HL-60 (cell line): ENCODE results near the gene CLDN3.

Experiments
- DNase-seq, 2 experiments: peaks; one replicate each; pipeline ENCODE4 v3.0.0-alpha.2; 2010 to 2020; ENCODE audit warnings: low read depth in 1 of 2, low spot score in 1 of 2
- H3K27ac ChIP-seq: fragments of 250-450 bp; sonication (Bioruptor Pico); replicated peaks from 2 replicates; pipeline ENCODE4 v1.5.1; 2020; ENCODE audit warnings: mild to moderate bottlenecking, moderate library complexity
- H3K27me3 ChIP-seq: fragments of 250-450 bp; sonication (Bioruptor Pico); 2 replicates; pipeline ENCODE4 v1.5.1; 2021; ENCODE audit warnings: mild to moderate bottlenecking, moderate library complexity; ENCODE audit not compliant: insufficient read depth, poor library complexity, severe bottlenecking
- H3K4me3 ChIP-seq: replicated peaks from 2 replicates; pipeline ENCODE4 v1.5.1; 2011; ENCODE audit warnings: mild to moderate bottlenecking, control low read depth, low read length; ENCODE audit not compliant: insufficient read depth
- GABPA ChIP-seq: IDR thresholded peaks from 2 replicates; pipeline ENCODE4 v1.6.1; 2012; ENCODE audit warnings: low read depth
- POLR2AphosphoS5 ChIP-seq: IDR thresholded peaks from 2 replicates; pipeline ENCODE4 v1.6.1; 2012; ENCODE audit warnings: low read depth
- SPI1 ChIP-seq: IDR thresholded peaks from 2 replicates; pipeline ENCODE4 v1.6.1; 2012; ENCODE audit warnings: low read depth, mild to moderate bottlenecking, borderline replicate concordance
- long read RNA-seq: library from polyadenylated mRNA; unstranded; transcript quantifications from one replicate; pipeline ENCODE4 v2.0.0, GENCODE V29; 2020
- TF ChIP-seq, protein P1 (sequence below): IDR thresholded peaks from 2 replicates; pipeline ENCODE4 v1.6.1; 2012; ENCODE audit warnings: low read depth; ENCODE audit not compliant: insufficient replicate concordance
- TF ChIP-seq, protein P2 (sequence below): IDR thresholded peaks from one replicate; pipeline ENCODE4 v1.5.1; 2011; ENCODE audit warnings: low read length, control low read depth, inconsistent platforms; ENCODE audit not compliant: insufficient read depth

Gene CLDN3, protein sequence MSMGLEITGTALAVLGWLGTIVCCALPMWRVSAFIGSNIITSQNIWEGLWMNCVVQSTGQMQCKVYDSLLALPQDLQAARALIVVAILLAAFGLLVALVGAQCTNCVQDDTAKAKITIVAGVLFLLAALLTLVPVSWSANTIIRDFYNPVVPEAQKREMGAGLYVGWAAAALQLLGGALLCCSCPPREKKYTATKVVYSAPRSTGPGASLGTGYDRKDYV
- long read RNA-seq, result 0 reads

DNA sequence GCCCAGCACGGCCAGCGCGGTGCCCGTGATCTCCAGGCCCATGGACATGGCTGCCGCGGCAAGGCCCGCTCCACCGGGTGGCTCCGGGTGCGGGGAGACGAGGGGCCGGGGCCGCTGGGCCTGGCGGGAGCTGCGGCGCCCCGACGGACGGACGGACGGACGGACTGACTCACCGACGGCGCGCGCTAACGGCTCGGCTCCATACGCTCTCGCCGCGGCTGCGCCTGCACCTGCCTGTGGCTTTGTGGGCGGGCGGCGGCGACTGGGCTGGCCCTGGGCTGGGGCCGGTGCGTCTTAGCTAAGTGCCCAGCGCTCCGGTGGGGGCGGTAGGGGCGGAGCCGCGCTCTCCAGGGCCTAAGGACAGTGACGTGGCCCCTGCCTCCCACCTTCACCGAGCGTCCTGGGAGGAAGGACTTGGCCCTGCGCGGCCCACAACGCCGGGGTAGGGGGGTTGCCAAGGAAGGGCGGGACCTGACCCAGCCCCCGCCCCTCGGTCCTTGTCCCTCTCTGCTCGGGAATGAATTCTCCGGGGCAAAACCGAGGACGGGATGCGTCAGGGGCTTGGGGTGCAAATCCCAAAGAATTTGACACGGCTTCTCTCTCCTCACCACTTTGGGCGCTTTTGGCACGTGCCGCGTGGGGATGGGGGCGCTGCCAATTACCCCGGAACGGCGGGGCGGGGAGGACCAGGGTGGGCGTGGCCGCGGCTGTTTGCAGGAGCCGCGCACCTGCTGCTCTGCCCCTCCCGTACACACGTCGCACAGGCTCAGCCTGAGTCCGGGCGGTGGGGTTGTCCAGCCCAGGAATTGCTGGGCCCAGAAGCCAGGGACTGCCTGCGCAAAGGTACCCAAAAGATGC, at the start of gene CLDN3:
Gene CLDN3 (minus strand): TSS at position 269 of the 858 bp plus-strand sequence. CDS start 221 bp downstream, at position 48.
- Histone ChIP-seq H3K4me3 (no peak within 1 kb of the TSS), H3K27me3 (peaks cover 32% of the 10 kb centered on the region), H3K27ac (no peak within 1 kb of the TSS)
- TF ChIP-seq SPI1, result no peak
- TF ChIP-seq, protein P1, sequence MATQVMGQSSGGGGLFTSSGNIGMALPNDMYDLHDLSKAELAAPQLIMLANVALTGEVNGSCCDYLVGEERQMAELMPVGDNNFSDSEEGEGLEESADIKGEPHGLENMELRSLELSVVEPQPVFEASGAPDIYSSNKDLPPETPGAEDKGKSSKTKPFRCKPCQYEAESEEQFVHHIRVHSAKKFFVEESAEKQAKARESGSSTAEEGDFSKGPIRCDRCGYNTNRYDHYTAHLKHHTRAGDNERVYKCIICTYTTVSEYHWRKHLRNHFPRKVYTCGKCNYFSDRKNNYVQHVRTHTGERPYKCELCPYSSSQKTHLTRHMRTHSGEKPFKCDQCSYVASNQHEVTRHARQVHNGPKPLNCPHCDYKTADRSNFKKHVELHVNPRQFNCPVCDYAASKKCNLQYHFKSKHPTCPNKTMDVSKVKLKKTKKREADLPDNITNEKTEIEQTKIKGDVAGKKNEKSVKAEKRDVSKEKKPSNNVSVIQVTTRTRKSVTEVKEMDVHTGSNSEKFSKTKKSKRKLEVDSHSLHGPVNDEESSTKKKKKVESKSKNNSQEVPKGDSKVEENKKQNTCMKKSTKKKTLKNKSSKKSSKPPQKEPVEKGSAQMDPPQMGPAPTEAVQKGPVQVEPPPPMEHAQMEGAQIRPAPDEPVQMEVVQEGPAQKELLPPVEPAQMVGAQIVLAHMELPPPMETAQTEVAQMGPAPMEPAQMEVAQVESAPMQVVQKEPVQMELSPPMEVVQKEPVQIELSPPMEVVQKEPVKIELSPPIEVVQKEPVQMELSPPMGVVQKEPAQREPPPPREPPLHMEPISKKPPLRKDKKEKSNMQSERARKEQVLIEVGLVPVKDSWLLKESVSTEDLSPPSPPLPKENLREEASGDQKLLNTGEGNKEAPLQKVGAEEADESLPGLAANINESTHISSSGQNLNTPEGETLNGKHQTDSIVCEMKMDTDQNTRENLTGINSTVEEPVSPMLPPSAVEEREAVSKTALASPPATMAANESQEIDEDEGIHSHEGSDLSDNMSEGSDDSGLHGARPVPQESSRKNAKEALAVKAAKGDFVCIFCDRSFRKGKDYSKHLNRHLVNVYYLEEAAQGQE, result no peak
- TF ChIP-seq GABPA, result no peak
- TF ChIP-seq POLR2AphosphoS5, result no peak
- TF ChIP-seq, protein P2, sequence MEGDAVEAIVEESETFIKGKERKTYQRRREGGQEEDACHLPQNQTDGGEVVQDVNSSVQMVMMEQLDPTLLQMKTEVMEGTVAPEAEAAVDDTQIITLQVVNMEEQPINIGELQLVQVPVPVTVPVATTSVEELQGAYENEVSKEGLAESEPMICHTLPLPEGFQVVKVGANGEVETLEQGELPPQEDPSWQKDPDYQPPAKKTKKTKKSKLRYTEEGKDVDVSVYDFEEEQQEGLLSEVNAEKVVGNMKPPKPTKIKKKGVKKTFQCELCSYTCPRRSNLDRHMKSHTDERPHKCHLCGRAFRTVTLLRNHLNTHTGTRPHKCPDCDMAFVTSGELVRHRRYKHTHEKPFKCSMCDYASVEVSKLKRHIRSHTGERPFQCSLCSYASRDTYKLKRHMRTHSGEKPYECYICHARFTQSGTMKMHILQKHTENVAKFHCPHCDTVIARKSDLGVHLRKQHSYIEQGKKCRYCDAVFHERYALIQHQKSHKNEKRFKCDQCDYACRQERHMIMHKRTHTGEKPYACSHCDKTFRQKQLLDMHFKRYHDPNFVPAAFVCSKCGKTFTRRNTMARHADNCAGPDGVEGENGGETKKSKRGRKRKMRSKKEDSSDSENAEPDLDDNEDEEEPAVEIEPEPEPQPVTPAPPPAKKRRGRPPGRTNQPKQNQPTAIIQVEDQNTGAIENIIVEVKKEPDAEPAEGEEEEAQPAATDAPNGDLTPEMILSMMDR, result no peak
- DNase-seq, result peak in 1 of 2 experiments; percentile 6

DNA sequence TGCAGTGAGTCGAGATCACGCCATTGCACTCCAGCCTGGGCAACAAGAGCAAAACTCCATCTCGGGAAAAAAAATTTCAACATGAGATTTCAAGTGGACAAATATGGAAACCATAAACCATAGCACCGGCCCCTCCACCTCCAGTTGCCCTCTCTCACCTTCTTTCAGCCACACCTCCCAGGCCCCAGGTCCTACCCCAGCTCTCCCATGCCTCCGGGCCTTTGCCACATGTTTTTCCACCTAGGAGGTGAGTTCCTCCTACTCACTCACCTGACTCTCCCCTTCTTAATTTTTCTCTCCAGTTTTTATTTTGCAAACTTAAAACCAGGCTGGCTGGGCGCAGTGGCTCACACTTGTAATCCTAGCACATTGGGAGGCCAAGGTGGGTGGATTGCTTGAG, 47.1 kb upstream of the CLDN3 start:
- H3K27me3 ChIP-seq, result no peaks in the 10 kb centered on the region
- DNase-seq, result no peak
- H3K27ac ChIP-seq, result no peak overlapping the region
- no peak overlapping the region for H3K4me3 ChIP-seq
- TF ChIP-seq, protein P1, result no peak
- TF ChIP-seq, protein P2, result no peak
- TF ChIP-seq SPI1 (no peak), POLR2AphosphoS5 (no peak), GABPA (no peak)

DNA sequence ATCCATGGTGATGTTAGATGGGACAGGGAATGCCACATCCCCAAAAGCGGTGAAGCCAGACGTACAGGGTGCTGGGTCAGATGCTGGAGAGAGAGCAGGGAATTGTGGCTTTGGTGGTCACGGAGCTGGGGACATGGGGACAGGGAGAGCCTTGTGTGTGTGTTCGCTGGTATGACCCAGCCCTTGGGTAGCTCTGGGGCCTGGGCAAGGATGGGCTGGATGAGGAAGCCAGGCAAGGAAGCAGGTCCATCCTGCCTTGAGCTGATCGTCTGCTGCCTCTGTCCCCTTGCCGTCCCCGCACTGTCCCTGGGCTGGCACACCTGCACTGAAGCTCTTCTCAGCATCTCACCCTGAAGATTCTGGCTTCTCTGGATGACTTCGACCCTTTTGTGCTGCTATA, 45.4 kb upstream of the CLDN3 start:
- Histone ChIP-seq H3K27ac (no peak overlapping the region), H3K4me3 (no peak overlapping the region), H3K27me3 (no peaks in the 10 kb centered on the region)
- no peak for DNase-seq
- no peak for TF ChIP-seq POLR2AphosphoS5
- TF ChIP-seq, protein P1, result no peak
- no peak for TF ChIP-seq GABPA
- TF ChIP-seq SPI1, result no peak
- TF ChIP-seq, protein P2, result no peak
